OCI-LY1 (cell line): ENCODE measurements around the gene FRMD1.

Source experiments
- H2AFZ ChIP-seq: fragments of 200-600 bp; sonication (generic), shearing (Covaris generic); 2 replicates; pipeline ENCODE4 v1.6.0; 2014; ENCODE audit warnings: antibody characterized with exemption, mild to moderate bottlenecking, low read length
- H3F3A ChIP-seq: fragments of 200-600 bp; sonication (generic), shearing (Covaris generic); 2 replicates; pipeline ENCODE4 v1.6.0; 2014; ENCODE audit warnings: mild to moderate bottlenecking, antibody characterized with exemption, low read length, moderate library complexity; ENCODE audit not compliant: insufficient read depth
- H3K27ac ChIP-seq: fragments of 200-600 bp; sonication (generic); 2 replicates; pipeline ENCODE4 v1.5.1; 2014; ENCODE audit warnings: low read length, mixed run types, mild to moderate bottlenecking, low read depth; ENCODE audit not compliant: poor library complexity, severe bottlenecking
- H3K27me3 ChIP-seq: fragments of 200-600 bp; sonication (generic); 2 replicates; pipeline ENCODE4 v1.6.0; 2014; ENCODE audit warnings: antibody characterized with exemption, mild to moderate bottlenecking, low read length, moderate library complexity; ENCODE audit not compliant: insufficient read depth
- H3K36me3 ChIP-seq: fragments of 200-600 bp; sonication (generic); 2 replicates; pipeline ENCODE4 v1.6.1; 2014; ENCODE audit warnings: mild to moderate bottlenecking, antibody characterized with exemption, low read length, moderate library complexity, mixed read lengths; ENCODE audit not compliant: insufficient read depth
- H3K4me1 ChIP-seq: fragments of 200-600 bp; sonication (generic); 2 replicates; pipeline ENCODE4 v1.5.1; 2014; ENCODE audit warnings: mild to moderate bottlenecking, low read length, moderate library complexity; ENCODE audit not compliant: insufficient read depth, severe bottlenecking
- H3K4me2 ChIP-seq: fragments of 200-600 bp; sonication (generic), shearing (Covaris generic); 2 replicates; pipeline ENCODE4 v1.6.1; 2014; ENCODE audit warnings: low read length
- H3K4me3 ChIP-seq: fragments of 200-600 bp; sonication (generic); 2 replicates; pipeline ENCODE4 v1.5.1; 2014; ENCODE audit warnings: low read length, low read depth, mild to moderate bottlenecking, mixed read lengths; ENCODE audit not compliant: poor library complexity, severe bottlenecking
- H3K79me2 ChIP-seq: fragments of 200-600 bp; shearing (Covaris generic); 2 replicates; pipeline ENCODE4 v1.6.1; 2016; ENCODE audit warnings: mixed run types, low read length, mixed read lengths; ENCODE audit not compliant: insufficient read depth
- H3K9ac ChIP-seq: fragments of 200-600 bp; sonication (generic), shearing (Covaris generic); 2 replicates; pipeline ENCODE4 v1.6.1; 2014; ENCODE audit warnings: mild to moderate bottlenecking, low read length, mixed read lengths
- H3K9me2 ChIP-seq: fragments of 200-600 bp; sonication (generic), shearing (Covaris generic); 2 replicates; pipeline ENCODE4 v1.6.1; 2014; ENCODE audit warnings: low read depth, mild to moderate bottlenecking, low read length, mixed read lengths
- H3K9me3 ChIP-seq: fragments of 200-600 bp; shearing (Covaris generic); 2 replicates; pipeline ENCODE4 v1.6.1; 2014; ENCODE audit warnings: low read length, mixed read lengths
- H4K20me1 ChIP-seq: fragments of 200-600 bp; sonication (generic), shearing (Covaris generic); 2 replicates; pipeline ENCODE4 v1.6.0; 2016; ENCODE audit warnings: mild to moderate bottlenecking, low read length; ENCODE audit not compliant: insufficient read depth
- EZH2 ChIP-seq: fragments of 200-600 bp; sonication (generic), shearing (Covaris generic); IDR thresholded peaks from 2 replicates; pipeline ENCODE4 v1.8.0; 2017; ENCODE audit warnings: borderline replicate concordance, mixed run types, mild to moderate bottlenecking, antibody characterized with exemption, low read length, moderate library complexity, mixed read lengths
- TF ChIP-seq, protein P1 (sequence below): fragments of 200-600 bp; sonication (generic), shearing (Covaris generic); IDR thresholded peaks from 2 replicates; pipeline ENCODE4 v1.5.1; 2017; ENCODE audit warnings: mild to moderate bottlenecking, antibody characterized with exemption, low read length, moderate library complexity, mixed read lengths

The FRMD1 gene

DNA sequence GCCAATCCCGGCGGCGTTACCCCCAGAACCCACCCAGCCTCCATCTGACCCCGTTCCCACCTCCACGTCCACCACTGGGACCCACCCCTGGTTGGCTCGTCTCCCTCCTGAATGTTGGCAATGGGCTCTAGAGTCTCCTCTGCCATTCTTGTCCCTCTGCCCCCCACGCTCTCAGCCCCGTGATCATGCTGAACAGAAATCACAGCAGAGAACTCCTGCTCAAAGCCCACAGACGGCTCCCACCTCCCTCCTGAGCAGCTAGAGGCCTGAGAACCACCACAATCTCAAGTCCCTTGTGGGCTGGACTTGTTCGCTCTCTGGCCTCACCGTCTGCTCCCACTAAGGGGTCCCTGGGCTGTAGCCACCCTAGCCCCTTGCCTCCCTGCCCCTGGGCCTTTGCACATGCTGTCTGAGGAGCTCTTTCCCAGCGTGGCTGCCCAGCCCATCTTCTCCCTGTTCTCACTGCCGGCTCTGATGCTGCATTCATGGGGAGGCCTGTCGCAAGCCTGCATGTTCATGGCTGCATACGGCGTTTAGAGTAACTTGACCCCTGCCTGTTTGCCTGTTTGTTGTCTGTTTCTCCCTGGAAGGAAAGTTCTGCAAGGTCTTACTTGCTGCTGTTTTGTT lies 11.2 kb upstream of the FRMD1 start:
- TF ChIP-seq, protein P1, sequence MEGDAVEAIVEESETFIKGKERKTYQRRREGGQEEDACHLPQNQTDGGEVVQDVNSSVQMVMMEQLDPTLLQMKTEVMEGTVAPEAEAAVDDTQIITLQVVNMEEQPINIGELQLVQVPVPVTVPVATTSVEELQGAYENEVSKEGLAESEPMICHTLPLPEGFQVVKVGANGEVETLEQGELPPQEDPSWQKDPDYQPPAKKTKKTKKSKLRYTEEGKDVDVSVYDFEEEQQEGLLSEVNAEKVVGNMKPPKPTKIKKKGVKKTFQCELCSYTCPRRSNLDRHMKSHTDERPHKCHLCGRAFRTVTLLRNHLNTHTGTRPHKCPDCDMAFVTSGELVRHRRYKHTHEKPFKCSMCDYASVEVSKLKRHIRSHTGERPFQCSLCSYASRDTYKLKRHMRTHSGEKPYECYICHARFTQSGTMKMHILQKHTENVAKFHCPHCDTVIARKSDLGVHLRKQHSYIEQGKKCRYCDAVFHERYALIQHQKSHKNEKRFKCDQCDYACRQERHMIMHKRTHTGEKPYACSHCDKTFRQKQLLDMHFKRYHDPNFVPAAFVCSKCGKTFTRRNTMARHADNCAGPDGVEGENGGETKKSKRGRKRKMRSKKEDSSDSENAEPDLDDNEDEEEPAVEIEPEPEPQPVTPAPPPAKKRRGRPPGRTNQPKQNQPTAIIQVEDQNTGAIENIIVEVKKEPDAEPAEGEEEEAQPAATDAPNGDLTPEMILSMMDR: no peak
- no peak for TF ChIP-seq EZH2

DNA sequence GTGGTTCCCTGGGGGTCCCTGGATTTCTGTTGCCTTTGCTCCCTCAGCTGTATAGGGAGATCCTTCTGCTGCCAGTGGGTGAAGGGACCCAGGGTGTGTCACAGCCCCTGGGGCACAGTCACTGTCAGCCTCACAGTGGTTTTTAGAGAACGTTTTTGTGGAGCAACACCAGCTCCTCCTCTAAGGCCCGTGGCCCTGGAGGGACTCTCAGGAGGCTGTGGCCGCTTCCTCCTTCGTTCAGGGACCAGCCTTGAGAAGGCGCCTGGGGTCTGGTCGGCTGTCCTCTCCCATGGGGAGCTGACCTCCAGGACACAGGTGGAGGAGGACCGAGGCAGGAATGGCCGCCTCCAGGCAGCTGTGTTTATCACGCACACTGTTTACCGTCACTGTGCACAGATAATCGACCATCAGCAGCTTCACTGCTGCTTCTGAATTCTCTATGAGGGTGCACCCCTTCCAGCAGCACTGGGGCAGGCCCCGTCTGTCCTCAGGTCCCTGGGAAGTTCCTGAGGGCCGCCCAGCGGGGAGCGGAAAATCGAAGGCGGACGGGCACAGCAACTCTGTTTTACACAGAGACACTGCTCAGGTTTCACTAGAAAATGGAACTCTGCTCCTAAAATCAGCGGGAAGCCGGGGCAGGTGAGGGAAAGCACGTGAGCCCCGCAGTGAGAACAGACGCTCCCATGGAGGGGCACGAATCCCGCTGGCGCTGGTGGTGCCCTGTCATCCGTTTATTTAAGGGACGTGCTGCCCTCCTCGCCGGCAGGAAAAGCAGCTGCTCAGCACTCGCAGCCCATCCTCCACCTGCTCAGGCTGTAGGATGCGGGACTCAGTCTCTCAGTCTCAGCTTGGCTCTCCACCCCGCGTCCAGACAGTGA lies 10.4 kb upstream of the FRMD1 start:
- TF ChIP-seq EZH2: no peak
- TF ChIP-seq, protein P1: no peak

More for the DNA sequence above, 11.2 kb upstream of the FRMD1 start:
- no peaks in the 10 kb centered on the region for H3F3A ChIP-seq
- H3K4me3 ChIP-seq: no peak overlapping the region
- H3K36me3 ChIP-seq: no peaks in the 10 kb centered on the region
- H3K4me2 ChIP-seq: no peak overlapping the region
- peaks cover 8% of the 10 kb centered on the region; the same call in 1 of the 2 replicates for H3K27me3 ChIP-seq
- H3K9ac ChIP-seq: no peak overlapping the region
- no peaks in the 10 kb centered on the region for H3K79me2 ChIP-seq
- H4K20me1 ChIP-seq: no peaks in the 10 kb centered on the region
- no peaks in the 10 kb centered on the region for H3K4me1 ChIP-seq
- H3K27ac ChIP-seq: no peak overlapping the region
- no peaks in the 10 kb centered on the region for H3K9me2 ChIP-seq
- no peak overlapping the region for H2AFZ ChIP-seq
- no peaks in the 10 kb centered on the region for H3K9me3 ChIP-seq

DNA sequence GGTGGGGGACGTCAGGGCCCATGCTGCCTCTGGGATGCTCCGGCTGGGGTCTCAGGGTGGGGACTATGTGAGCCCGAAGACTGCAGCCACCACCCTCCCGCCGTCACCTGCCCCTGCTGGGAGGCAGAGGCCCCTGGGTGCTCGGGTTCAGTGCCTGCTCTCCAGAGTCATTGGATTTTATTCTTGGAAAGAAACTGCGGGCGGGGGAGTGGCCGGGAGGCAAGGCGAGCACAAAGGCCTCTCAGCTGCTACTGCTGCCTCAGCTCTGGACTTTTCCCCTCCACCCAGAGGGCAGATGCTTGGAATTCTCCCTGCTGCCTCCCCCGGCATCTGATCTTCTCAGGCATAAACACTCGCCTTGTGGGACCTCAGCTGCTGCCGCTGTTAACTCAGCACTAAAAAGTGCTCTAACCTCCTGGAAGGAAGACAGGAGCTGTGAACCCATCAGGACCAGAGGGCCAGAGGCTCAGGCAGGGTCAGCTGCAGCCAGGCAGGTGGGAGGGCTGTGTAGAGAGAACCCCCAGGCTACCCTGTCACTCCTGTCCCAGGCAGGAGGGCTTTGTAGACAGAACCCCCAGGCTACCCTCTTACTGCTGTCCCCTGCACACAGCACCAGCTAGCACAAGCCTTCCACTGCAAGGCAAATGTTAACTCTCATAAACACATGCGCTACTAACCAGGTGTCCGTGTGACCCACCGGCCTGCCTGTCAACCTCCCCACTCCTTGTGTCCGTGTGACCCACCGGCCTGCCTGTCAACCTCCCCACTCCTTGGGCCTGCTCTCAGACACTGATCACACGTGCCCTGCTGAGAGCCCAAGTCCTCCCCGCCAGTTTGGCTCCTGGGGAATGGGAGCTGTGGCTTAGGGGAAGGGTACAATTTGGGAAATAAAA lies 9.4 kb upstream of the FRMD1 start:
- no peaks in the 10 kb centered on the region for H3K79me2 ChIP-seq
- H3K4me3 ChIP-seq: no peak overlapping the region
- peaks cover 8% of the 10 kb centered on the region; the same call in 1 of the 2 replicates for H3K27me3 ChIP-seq
- H3K4me2 ChIP-seq: no peak overlapping the region
- H3K36me3 ChIP-seq: no peaks in the 10 kb centered on the region
- no peak for TF ChIP-seq EZH2
- TF ChIP-seq, protein P1: no peak
- H3K9ac ChIP-seq: no peak overlapping the region
- H3K27ac ChIP-seq: no peak overlapping the region
- H4K20me1 ChIP-seq: no peaks in the 10 kb centered on the region
- no peaks in the 10 kb centered on the region for H3K9me3 ChIP-seq
- no peak overlapping the region for H2AFZ ChIP-seq
- H3K4me1 ChIP-seq: no peaks in the 10 kb centered on the region
- H3K9me2 ChIP-seq: no peaks in the 10 kb centered on the region
- H3F3A ChIP-seq: no peaks in the 10 kb centered on the region

More for the DNA sequence above, 10.4 kb upstream of the FRMD1 start:
- H3K9me3 ChIP-seq: no peaks in the 10 kb centered on the region
- no peaks in the 10 kb centered on the region for H3K4me1 ChIP-seq
- H4K20me1 ChIP-seq: no peaks in the 10 kb centered on the region
- no peak overlapping the region for H2AFZ ChIP-seq
- H3K9ac ChIP-seq: no peak overlapping the region
- no peak overlapping the region for H3K27ac ChIP-seq
- H3K36me3 ChIP-seq: no peaks in the 10 kb centered on the region
- H3F3A ChIP-seq: no peaks in the 10 kb centered on the region
- no peak overlapping the region for H3K4me3 ChIP-seq
- H3K9me2 ChIP-seq: no peaks in the 10 kb centered on the region
- no peak overlapping the region for H3K4me2 ChIP-seq
- H3K27me3 ChIP-seq: peaks cover 8% of the 10 kb centered on the region; the same call in 1 of the 2 replicates
- H3K79me2 ChIP-seq: no peaks in the 10 kb centered on the region
